Muscle of leg (tissue), 16 donors: Measurements from ENCODE around the gene C1orf146. TPM values are rescaled to one million over a fixed set of nuclear protein-coding genes. Genes with fewer than 3 reads are reported as not detected.

Source experiments
- DNase-seq: peaks from one replicate; pipeline ENCODE4 v3.0.0; 2013
- H3K27ac ChIP-seq: one replicate; pipeline ENCODE4 v1.5.1; 2013; ENCODE audit warnings: mild to moderate bottlenecking, low read length, control low read depth
- H3K27me3 ChIP-seq: one replicate; pipeline ENCODE4 v1.6.1; 2013; ENCODE audit warnings: low read length; ENCODE audit not compliant: control insufficient read depth, insufficient read depth
- H3K36me3 ChIP-seq: one replicate; pipeline ENCODE4 v1.6.1; 2013; ENCODE audit warnings: low read length; ENCODE audit not compliant: control insufficient read depth, insufficient read depth
- H3K4me1 ChIP-seq: one replicate; pipeline ENCODE4 v1.6.1; 2013; ENCODE audit warnings: low read length; ENCODE audit not compliant: control insufficient read depth, insufficient read depth
- H3K4me3 ChIP-seq: one replicate; pipeline ENCODE4 v1.5.1; 2013; ENCODE audit warnings: low read length, control low read depth
- H3K9me3 ChIP-seq: replicated peaks from 2 replicates; pipeline ENCODE4 v1.6.1; 2013; ENCODE audit warnings: low read depth, low read length; ENCODE audit not compliant: control insufficient read depth
- whole genome bisulfite sequencing: methylation state at CpG from one replicate; pipeline ENCODE4 v1.1.5; 2013; ENCODE audit warnings: missing lambda C conversion rate; ENCODE audit not compliant: insufficient coverage; 5-methylcytosine and 5-hydroxymethylcytosine counted together
- long read RNA-seq, 11 donors: transcript quantifications; one replicate each; lab custom pipeline, GENCODE V29; 2026
- polyA plus RNA-seq, 8 donors: library from polyadenylated mRNA; unstranded; fragments of 120-200 nt; gene quantifications; one replicate each; pipeline versions ENCODE4 v1.2.1 to v1.2.3, GENCODE V29; 2013; ENCODE audit warnings: inconsistent platforms in 1 of 8, low replicate concordance in 1 of 8; ENCODE audit not compliant: insufficient read length in 8 of 8, insufficient read depth in 1 of 8
- total RNA-seq: library from RNA; stranded (reverse); fragments of 120-200 nt; gene quantifications from one replicate; pipeline ENCODE4 v1.2.4, GENCODE V29; 2013

Gene C1orf146, protein sequence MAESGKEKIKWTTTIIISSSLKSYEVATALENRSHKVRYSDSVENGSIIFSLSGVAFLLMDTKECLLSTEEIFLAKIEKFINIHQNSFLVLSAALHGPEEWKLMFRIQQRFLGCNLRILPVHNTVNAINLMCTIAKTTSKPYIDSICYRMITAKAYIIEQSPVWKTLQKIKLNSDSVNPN
- total RNA-seq (not detected), polyA plus RNA-seq (under 1 TPM in 1 of 8 donors, not detected in 7; 0.14 TPM)
- long read RNA-seq, donor 1 = 0 reads
- long read RNA-seq, donor 2 = 0 reads
- long read RNA-seq, donor 3 = 0 reads
- long read RNA-seq, donor 4 = 0 reads
- long read RNA-seq, donor 5, partial matches to known transcripts = 10 of 10 reads
- long read RNA-seq, donor 5, other reads (novel, unspliced or antisense) = 0 of 10 reads
- long read RNA-seq, donor 6 = 0 reads
- long read RNA-seq, donor 7 = 0 reads
- long read RNA-seq, donor 8, partial matches to known transcripts = 0 of 5 reads
- long read RNA-seq, donor 8, other reads (novel, unspliced or antisense) = 5 of 5 reads
- long read RNA-seq, donor 9 = 0 reads
- long read RNA-seq, donor 10 = 0 reads
- long read RNA-seq, donor 11, partial matches to known transcripts = 0 of 5 reads
- long read RNA-seq, donor 11, other reads (novel, unspliced or antisense) = 5 of 5 reads

DNA sequence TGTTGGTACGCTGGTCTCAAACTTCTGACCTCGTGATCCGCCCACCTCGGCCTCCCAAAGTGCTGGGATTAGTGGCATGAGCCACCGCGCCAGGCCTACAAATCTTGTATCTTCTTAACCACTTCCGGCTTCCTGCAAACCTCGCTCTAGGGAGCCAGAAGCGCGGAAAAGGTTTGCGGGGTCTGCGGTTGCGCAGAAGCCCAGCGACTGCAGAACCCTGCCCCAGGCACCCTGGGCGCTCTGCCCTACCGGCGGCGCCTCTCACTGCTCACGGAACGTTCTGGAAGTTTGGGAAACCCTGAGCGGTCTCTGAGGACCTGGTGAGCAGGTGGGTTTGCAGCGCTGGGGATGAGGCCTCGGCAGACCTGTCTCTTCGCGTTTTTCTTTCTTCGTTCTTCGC, at the start of gene C1orf146:
Gene C1orf146 (plus strand): TSS at position 195 of the 400 bp plus-strand sequence. CDS start 13,506 bp downstream, outside the sequence.
- no peak within 1 kb of the TSS for H3K4me3 ChIP-seq
- WGBS = 93% methylated on average over 27 of the region's 27 CpGs
- no peaks in the 10 kb centered on the region for H3K36me3 ChIP-seq
- no peak within 1 kb of the TSS for H3K27ac ChIP-seq
- H3K27me3 ChIP-seq = no peaks in the 10 kb centered on the region
- DNase-seq = no peak
- no peaks in the 10 kb centered on the region for H3K9me3 ChIP-seq
- H3K4me1 ChIP-seq = no peaks in the 10 kb centered on the region

DNA sequence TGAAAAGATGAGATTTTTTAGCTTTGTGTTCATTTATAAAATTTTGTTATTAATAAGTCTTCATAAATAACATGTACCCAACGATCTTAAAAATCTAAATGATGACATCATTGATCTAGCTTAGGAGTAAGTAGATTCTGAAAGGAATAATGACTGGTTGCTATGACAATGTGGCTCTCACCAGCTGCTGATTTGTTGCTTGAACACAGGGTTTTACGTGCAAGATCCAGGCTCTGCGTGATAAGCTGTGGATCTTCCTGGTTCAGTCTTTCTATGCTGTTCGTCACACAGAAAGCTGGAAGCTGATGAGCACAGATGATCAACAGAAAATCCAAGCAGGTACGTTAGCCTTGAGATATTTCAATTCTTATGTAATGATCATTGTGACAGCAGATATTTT, 49.1 kb upstream of the C1orf146 start:
- Histone ChIP-seq H3K27ac (no peak overlapping the region), H3K36me3 (no peaks in the 10 kb centered on the region), H3K4me1 (no peaks in the 10 kb centered on the region), H3K4me3 (no peak overlapping the region), H3K27me3 (no peaks in the 10 kb centered on the region), H3K9me3 (no peaks in the 10 kb centered on the region)
- 59% methylated on average over 4 of the region's 5 CpGs for WGBS
- DNase-seq = no peak

DNA sequence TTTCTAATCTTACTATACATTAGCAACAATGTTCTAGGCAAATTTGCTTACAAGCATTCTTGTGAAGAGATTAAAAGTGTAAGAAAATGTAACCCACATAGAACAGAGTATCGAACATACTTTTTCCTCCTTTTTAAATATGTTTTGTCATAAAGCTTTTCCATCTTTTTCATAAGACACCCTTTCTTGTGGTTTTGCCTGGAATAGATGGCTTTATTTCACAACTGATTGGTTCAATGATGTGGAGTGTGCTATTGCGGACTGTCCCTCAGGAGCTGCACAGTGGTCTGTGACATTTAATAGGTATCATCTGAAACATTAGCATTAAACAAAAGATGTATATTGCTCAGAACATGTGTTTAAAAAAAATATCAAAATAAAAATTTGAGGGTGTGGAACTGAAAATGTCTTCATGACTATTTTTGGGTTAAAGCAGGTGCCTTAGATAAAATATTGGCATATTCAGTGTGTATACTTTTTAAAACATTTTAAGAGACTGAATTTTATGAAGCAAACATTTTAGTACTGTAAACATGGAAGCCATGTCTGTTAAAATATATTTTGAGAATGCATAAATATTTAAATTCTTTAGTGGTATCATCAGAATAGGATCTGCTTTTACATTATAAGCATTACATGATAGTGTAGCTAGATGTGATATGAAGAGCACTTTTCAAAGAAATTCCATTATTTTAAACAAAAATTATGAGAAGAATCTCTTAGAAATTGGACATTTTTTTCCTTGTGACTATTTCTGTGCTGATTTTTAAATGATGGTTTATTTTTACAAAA, 48.3 kb upstream of the C1orf146 start:
- Histone ChIP-seq H3K4me1 (no peaks in the 10 kb centered on the region), H3K27me3 (no peaks in the 10 kb centered on the region), H3K9me3 (no peaks in the 10 kb centered on the region), H3K4me3 (no peak overlapping the region), H3K27ac (no peak overlapping the region), H3K36me3 (no peaks in the 10 kb centered on the region)
- no CpG with 5 or more reads among the region's 2 CpGs for WGBS
- no peak for DNase-seq

DNA sequence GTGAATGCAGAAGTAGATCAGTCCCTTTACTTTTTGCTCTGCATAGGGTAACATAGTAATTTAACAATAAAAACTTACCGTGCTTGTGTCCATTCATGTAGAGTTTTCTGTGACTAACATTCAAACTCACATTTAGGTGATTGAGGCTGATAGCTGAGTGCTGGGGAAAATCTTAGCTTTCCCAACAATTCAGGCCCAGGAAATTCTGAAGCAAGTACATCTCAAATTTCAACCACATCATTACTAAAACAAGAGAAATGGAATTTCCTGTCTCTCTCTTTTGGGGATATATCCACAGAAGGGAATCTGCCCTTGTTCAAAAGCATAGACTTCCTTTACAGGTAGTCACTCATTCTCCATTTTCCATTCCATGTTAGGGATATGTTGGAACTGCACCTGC, 33.1 kb upstream of the C1orf146 start:
- H3K27ac ChIP-seq = no peak overlapping the region
- WGBS = no CpG with 5 or more reads among the region's 1 CpG
- H3K36me3 ChIP-seq = no peaks in the 10 kb centered on the region

DNA sequence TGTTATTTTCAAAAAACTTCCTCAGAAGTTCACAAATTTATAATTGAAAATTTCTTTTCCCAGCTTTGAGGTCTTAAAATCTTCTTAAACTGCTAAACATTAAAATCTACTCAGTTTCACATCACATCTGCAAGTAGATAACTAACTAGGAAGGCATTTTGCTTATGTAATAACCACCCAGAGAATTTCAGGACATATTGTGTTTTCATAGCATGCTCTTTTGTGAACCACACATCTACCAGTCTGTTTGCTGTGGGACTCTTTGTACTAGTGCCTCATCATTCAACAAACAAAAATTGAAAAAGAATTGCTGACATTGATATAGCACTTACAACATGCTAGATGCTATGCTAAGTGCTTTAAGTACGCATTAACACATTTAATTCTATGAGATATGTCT, 31.6 kb upstream of the C1orf146 start:
- no CpG with 5 or more reads among the region's 1 CpG for WGBS
- Histone ChIP-seq H3K27me3 (no peaks in the 10 kb centered on the region), H3K36me3 (no peaks in the 10 kb centered on the region), H3K4me3 (no peak overlapping the region), H3K27ac (no peak overlapping the region), H3K9me3 (no peaks in the 10 kb centered on the region), H3K4me1 (no peaks in the 10 kb centered on the region)
- no peak for DNase-seq

More for the DNA sequence above, 33.1 kb upstream of the C1orf146 start:
- H3K4me1 ChIP-seq = no peaks in the 10 kb centered on the region
- H3K27me3 ChIP-seq = no peaks in the 10 kb centered on the region
- H3K4me3 ChIP-seq = no peak overlapping the region
- H3K9me3 ChIP-seq = no peaks in the 10 kb centered on the region
- DNase-seq = no peak

DNA sequence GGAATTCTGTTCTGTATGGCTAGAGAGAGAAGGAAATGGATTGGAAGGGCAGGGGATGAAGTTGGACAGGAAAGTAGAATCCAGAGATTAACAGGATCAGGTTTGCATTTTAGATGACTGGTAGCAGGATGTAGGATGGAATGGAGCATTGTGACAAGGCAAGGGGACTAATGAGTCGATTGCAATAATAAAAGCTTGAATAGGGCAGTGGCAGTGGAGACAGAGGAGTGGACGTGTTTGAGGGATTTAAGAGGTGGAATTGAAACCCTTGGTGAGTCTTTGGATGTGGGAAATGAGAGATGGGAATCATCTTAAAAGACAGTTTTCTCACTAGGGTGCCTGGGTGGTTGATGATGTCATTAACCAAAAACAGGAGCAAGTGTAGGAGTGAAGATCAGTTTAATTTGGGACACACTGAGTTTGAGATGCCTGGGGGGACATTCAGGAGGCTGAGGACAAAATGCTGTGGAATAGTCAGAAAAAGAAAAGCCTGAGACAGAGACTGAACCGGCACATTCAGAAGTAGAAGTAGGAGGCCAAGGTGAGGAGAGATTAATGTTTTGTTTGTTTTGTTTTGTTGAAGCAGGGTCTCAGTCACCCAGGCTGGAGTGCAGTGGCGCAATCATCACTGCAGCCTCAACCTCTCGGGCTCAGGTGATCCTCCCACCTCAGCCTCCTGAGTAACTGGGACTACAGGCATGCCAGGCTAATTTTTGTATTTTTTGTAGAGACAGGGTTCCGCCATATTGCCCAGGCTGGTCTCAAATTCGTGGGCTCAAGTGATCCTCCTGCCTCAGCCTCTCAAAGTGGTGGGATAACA, 29.1 kb upstream of the C1orf146 start:
- H3K4me1 ChIP-seq = no peaks in the 10 kb centered on the region
- no peak overlapping the region for H3K4me3 ChIP-seq
- no peaks in the 10 kb centered on the region for H3K36me3 ChIP-seq
- no peaks in the 10 kb centered on the region for H3K9me3 ChIP-seq
- 80% methylated on average over 6 of the region's 7 CpGs for WGBS
- no peak for DNase-seq
- no peak overlapping the region for H3K27ac ChIP-seq
- H3K27me3 ChIP-seq = no peaks in the 10 kb centered on the region

DNA sequence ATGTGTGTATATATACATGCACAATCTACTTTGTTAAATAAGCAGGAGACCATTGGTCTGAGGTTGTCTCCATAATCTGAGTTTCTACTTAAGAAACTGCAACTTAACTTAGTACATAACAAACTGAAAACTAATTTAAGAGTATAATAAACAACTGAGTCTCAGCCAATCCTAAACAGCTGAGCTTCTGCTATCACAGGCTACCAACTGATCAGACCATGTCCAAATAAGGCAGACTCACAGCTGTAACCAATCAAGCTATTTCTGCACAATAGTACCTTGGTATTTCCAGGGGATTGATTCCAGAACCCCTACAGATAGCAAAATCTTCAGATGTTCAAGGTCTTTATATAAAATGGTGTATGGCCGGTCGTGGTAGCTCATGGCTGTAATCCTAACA, 26.0 kb upstream of the C1orf146 start:
- no peak overlapping the region for H3K27ac ChIP-seq
- H3K27me3 ChIP-seq = no peaks in the 10 kb centered on the region
- WGBS = no CpG with 5 or more reads among the region's 2 CpGs

DNA sequence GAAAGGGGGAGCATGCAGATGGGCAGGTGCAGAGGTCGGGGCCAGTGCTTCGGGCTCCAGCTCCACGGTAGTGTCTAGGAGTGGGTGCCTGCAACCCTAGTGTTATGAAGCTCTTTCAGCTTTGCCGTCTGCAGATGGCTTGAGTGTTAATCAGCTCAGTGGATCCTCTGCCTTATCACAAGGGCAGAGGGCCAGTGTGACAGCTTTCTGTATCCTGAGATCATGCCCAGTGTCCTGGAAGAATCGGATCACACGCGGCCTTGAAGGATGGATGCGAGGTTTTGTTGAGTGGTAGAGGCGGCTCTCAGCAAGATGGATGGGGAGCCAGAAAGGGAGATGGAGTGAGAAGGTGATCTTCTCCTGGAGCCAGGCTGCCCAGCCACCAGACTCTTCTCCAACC, 25.5 kb upstream of the C1orf146 start:
- Histone ChIP-seq H3K9me3 (no peaks in the 10 kb centered on the region), H3K27ac (no peak overlapping the region), H3K4me1 (no peaks in the 10 kb centered on the region), H3K4me3 (no peak overlapping the region), H3K36me3 (no peaks in the 10 kb centered on the region), H3K27me3 (no peaks in the 10 kb centered on the region)
- DNase-seq = no peak
- 96% methylated on average over 2 of the region's 9 CpGs for WGBS

More for the DNA sequence above, 26.0 kb upstream of the C1orf146 start:
- DNase-seq = no peak
- no peaks in the 10 kb centered on the region for H3K9me3 ChIP-seq
- no peak overlapping the region for H3K4me3 ChIP-seq
- H3K36me3 ChIP-seq = no peaks in the 10 kb centered on the region
- no peaks in the 10 kb centered on the region for H3K4me1 ChIP-seq

DNA sequence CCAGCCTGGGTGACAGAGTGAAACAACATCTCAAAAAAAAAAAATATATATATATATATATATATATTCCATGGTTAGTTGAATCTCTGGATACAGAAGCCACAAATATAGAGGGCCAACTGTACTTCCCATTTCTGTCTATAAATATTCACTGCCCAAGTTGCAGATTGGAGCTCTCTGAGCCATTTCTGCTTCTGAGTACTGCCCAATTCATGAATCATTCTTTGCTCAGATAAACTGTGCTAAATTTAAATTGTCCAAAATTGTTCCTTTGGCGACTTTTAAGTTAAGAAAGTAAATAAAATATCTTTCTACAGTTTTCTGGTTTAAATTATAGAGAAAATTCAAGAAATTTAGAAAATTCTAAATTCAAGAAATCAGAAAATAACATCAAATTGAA, 23.2 kb upstream of the C1orf146 start:
- no peak for DNase-seq
- Histone ChIP-seq H3K36me3 (no peaks in the 10 kb centered on the region), H3K27me3 (no peaks in the 10 kb centered on the region), H3K27ac (no peak overlapping the region), H3K4me3 (no peak overlapping the region), H3K4me1 (no peaks in the 10 kb centered on the region), H3K9me3 (no peaks in the 10 kb centered on the region)
- WGBS = no CpG with 5 or more reads among the region's 1 CpG
